ENCODE measurements around the gene SGK1.
"Not testable (repeated sequence)": the region's sequence is repeated elsewhere in the genome, so short reads cannot be mapped to it uniquely, and the experiment has no call there.

The SGK1 gene

GRCh38 chr6:134198093-134198492, 119.8 kb downstream of the SGK1 start:
- Histone ChIP-seq H3K4me3 (ENCODE audit: low read length) (no peak overlapping the region), H3K4me2 (ENCODE audit: low read length) (no peak overlapping the region), H4K20me1 (ENCODE audit: control insufficient read depth, insufficient read depth, low read depth, low read length) (no peaks in the 10 kb centered on the region), H3K27ac (ENCODE audit: low read depth, low read length) (no peak overlapping the region), H3K36me3 (ENCODE audit: control insufficient read depth, low read length) (no peaks in the 10 kb centered on the region), H3K4me1 (ENCODE audit: control insufficient read depth, low read length) (peaks cover 18% of the 10 kb centered on the region), H3K9me3 (ENCODE audit: control insufficient read depth, insufficient read depth, low read length) (no peaks in the 10 kb centered on the region), H3K27me3 (ENCODE audit: control insufficient read depth, low read length) (no peaks in the 10 kb centered on the region), H3K79me2 (ENCODE audit: control insufficient read depth, low read length) (no peaks in the 10 kb centered on the region), H3K9me2 (replicated peaks; ENCODE audit: control insufficient read depth, low read length) (no peaks in the 10 kb centered on the region), H3F3A (ENCODE audit: control insufficient read depth, insufficient read depth) (no peaks in the 10 kb centered on the region)
- TF ChIP-seq EZH2phosphoT487 (IDR thresholded peaks at IDR 0.05; ENCODE audit: borderline replicate concordance, low read length) (no peak), CTCF (IDR thresholded peaks at IDR 0.05; ENCODE audit: low read depth, low read length, poor library complexity, severe bottlenecking) (no peak)

GRCh38 chr6:134197685-134198084, 120.2 kb downstream of the SGK1 start:
- H3K9me2 ChIP-seq (replicated peaks; ENCODE audit: control insufficient read depth, low read length); H3K27ac ChIP-seq (ENCODE audit: low read depth, low read length); H3K27me3 ChIP-seq (ENCODE audit: control insufficient read depth, low read length); H3K9me3 ChIP-seq (ENCODE audit: control insufficient read depth, insufficient read depth, low read length); H3K36me3 ChIP-seq (ENCODE audit: control insufficient read depth, low read length); H3F3A ChIP-seq (ENCODE audit: control insufficient read depth, insufficient read depth); H4K20me1 ChIP-seq (ENCODE audit: control insufficient read depth, insufficient read depth, low read depth, low read length); H3K79me2 ChIP-seq (ENCODE audit: control insufficient read depth, low read length); H3K4me2 ChIP-seq (ENCODE audit: low read length); H3K4me3 ChIP-seq (ENCODE audit: low read length): not testable (repeated sequence)
- H3K4me1 ChIP-seq (ENCODE audit: control insufficient read depth, low read length) = peaks cover 18% of the 10 kb centered on the region

DNA sequence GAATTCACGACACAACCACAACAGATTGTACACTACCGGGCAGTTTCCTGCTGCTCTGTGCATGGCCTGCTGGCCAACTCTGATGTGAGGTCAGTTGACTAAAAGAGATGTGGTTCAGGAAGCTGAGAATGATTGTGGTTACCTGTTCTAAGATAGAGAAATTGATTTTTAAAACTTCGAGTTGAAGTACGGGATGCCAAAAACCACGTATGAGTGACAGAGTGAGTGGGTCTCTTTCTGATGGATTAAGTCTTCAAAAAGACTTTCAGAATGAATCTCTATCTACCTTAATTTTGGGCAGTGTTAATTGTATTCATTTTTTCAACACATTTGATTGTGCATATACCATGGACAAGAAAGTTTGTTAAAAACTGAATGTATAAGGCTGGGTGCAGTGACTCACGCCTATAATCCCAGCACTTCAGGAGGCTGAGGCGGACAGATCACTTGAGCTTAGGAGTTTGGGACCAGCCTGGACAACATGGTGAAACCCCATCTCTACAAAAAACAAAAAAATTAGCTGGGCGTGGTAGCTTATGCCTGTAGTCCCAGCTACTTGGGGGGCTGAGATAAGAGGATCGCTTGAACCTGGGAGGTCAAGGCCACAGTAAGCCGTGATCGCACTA, 121.2 kb downstream of the SGK1 start:
- no peak overlapping the region for H3K4me2 ChIP-seq (ENCODE audit: low read length)
- H3F3A ChIP-seq (ENCODE audit: control insufficient read depth, insufficient read depth) = no peaks in the 10 kb centered on the region
- H3K4me1 ChIP-seq (ENCODE audit: control insufficient read depth, low read length) = peaks cover 18% of the 10 kb centered on the region
- H3K79me2 ChIP-seq (ENCODE audit: control insufficient read depth, low read length) = no peaks in the 10 kb centered on the region
- H3K27me3 ChIP-seq (ENCODE audit: control insufficient read depth, low read length) = no peaks in the 10 kb centered on the region
- H3K36me3 ChIP-seq (ENCODE audit: control insufficient read depth, low read length) = no peaks in the 10 kb centered on the region
- no peaks in the 10 kb centered on the region for H3K9me3 ChIP-seq (ENCODE audit: control insufficient read depth, insufficient read depth, low read length)
- H4K20me1 ChIP-seq (ENCODE audit: control insufficient read depth, insufficient read depth, low read depth, low read length) = no peaks in the 10 kb centered on the region
- no peak overlapping the region for H3K27ac ChIP-seq (ENCODE audit: low read depth, low read length)
- no peak for TF ChIP-seq CTCF (IDR thresholded peaks at IDR 0.05; ENCODE audit: low read depth, low read length, poor library complexity, severe bottlenecking)
- no peaks in the 10 kb centered on the region for H3K9me2 ChIP-seq (replicated peaks; ENCODE audit: control insufficient read depth, low read length)
- H3K4me3 ChIP-seq (ENCODE audit: low read length) = no peak overlapping the region

- H3F3A ChIP-seq (ENCODE audit: control insufficient read depth, insufficient read depth) = no peaks in the 10 kb centered on the region
- no peaks in the 10 kb centered on the region for H3K36me3 ChIP-seq (ENCODE audit: control insufficient read depth, low read length)
- no peaks in the 10 kb centered on the region for H3K27me3 ChIP-seq (ENCODE audit: control insufficient read depth, low read length)
- H3K27ac ChIP-seq (ENCODE audit: low read depth, low read length) = no peak overlapping the region
- H3K9me2 ChIP-seq (replicated peaks; ENCODE audit: control insufficient read depth, low read length) = no peaks in the 10 kb centered on the region
- TF ChIP-seq CTCF (IDR thresholded peaks at IDR 0.05; ENCODE audit: low read depth, low read length, poor library complexity, severe bottlenecking) = no peak
- no peak for TF ChIP-seq EZH2phosphoT487 (IDR thresholded peaks at IDR 0.05; ENCODE audit: borderline replicate concordance, low read length)
- no peak overlapping the region for H3K4me2 ChIP-seq (ENCODE audit: low read length)
- no peaks in the 10 kb centered on the region for H3K9me3 ChIP-seq (ENCODE audit: control insufficient read depth, insufficient read depth, low read length)
- H3K4me3 ChIP-seq (ENCODE audit: low read length) = no peak overlapping the region
- H3K4me1 ChIP-seq (ENCODE audit: control insufficient read depth, low read length) = peaks cover 23% of the 10 kb centered on the region
- no peaks in the 10 kb centered on the region for H3K79me2 ChIP-seq (ENCODE audit: control insufficient read depth, low read length)
- H4K20me1 ChIP-seq (ENCODE audit: control insufficient read depth, insufficient read depth, low read depth, low read length) = no peaks in the 10 kb centered on the region
Observed at GRCh38 chr6:134195985-134196384, 121.9 kb downstream of the SGK1 start.

Measured in DOHH2 (cell line).